ENCODE results near the gene MAP2.

- no peak for TF ChIP-seq CTCF (IDR thresholded peaks at IDR 0.05; ENCODE audit: low read depth, low read length)
- TF ChIP-seq MYC (IDR thresholded peaks at IDR 0.05; ENCODE audit: low read depth, low read length) = no peak
- no peak for TF ChIP-seq MAX (IDR thresholded peaks at IDR 0.05; ENCODE audit: low read depth, low read length)
- TF ChIP-seq POLR2A (IDR thresholded peaks at IDR 0.05; ENCODE audit: extremely low read depth, insufficient read length) = no peak
Measured at GRCh38 chr2:209570194-209570593, 146.3 kb downstream of the MAP2 start.
